Keratinocyte (primary cell): ENCODE measurements around the gene C7orf57. TPM values are rescaled to one million over a fixed set of nuclear protein-coding genes. Genes with fewer than 3 reads are reported as not detected.
A peak's percentile ranks its signal among the peaks of the same experiment; 100 is the strongest.

Experiments
- DNase-seq: peaks from one replicate; pipeline ENCODE4 v3.0.0-alpha.2; 2011; ENCODE audit warnings: low read depth, missing footprints, low spot score
- FAIRE-seq: peaks from 2 replicates; lab custom pipeline; 2011; peaks lifted over from hg19 to GRCh38; lab: Jason Lieb, UNC
- H2AFZ ChIP-seq: 2 replicates; pipeline ENCODE4 v1.6.0; 2012; ENCODE audit warnings: low read length, control low read depth, inconsistent platforms; ENCODE audit not compliant: control insufficient read depth
- H3K27ac ChIP-seq: 2 replicates; pipeline ENCODE4 v1.5.1; 2011; ENCODE audit warnings: low read length; ENCODE audit not compliant: control insufficient read depth, insufficient read depth
- H3K27me3 ChIP-seq: 3 replicates; pipeline ENCODE4 v1.6.0; 2011; ENCODE audit warnings: low read length; ENCODE audit not compliant: control insufficient read depth, insufficient read depth; ENCODE audit errors: extremely low read depth
- H3K36me3 ChIP-seq, 2 experiments: 2 replicates in 1 of 2; 3 replicates in 1 of 2; pipeline ENCODE4 v1.5.1; 2011; ENCODE audit warnings: low read length in 2 of 2, mild to moderate bottlenecking in 1 of 2; ENCODE audit not compliant: control insufficient read depth in 2 of 2, insufficient read depth in 2 of 2; ENCODE audit errors: extremely low read depth in 1 of 2
- H3K4me1 ChIP-seq: 3 replicates; pipeline ENCODE4 v1.5.1; 2011; ENCODE audit warnings: low read length; ENCODE audit not compliant: control insufficient read depth, insufficient read depth; ENCODE audit errors: extremely low read depth
- H3K4me2 ChIP-seq: 3 replicates; pipeline ENCODE4 v1.6.0; 2011; ENCODE audit warnings: low read depth, low read length; ENCODE audit not compliant: control insufficient read depth, insufficient read depth; ENCODE audit errors: extremely low read depth
- H3K4me3 ChIP-seq, 3 experiments: fragments of 200-600 bp in 1 of 3; sonication (generic) in 1 of 3; 2 replicates in 2 of 3; 3 replicates in 1 of 3; pipeline ENCODE4 v1.5.1; 2011 to 2016; ENCODE audit warnings: low read length in 3 of 3, mild to moderate bottlenecking in 3 of 3, control low read depth in 2 of 3, inconsistent platforms in 1 of 3, low read depth in 1 of 3, mixed read lengths in 1 of 3, mixed run types in 1 of 3, moderate library complexity in 1 of 3; ENCODE audit not compliant: control insufficient read depth in 2 of 3, insufficient read depth in 2 of 3; ENCODE audit errors: extremely low read depth in 1 of 3
- H3K79me2 ChIP-seq: 2 replicates; pipeline ENCODE4 v1.6.0; 2012; ENCODE audit warnings: low read length; ENCODE audit not compliant: control insufficient read depth, insufficient read depth
- H3K9ac ChIP-seq: 3 replicates; pipeline ENCODE4 v1.6.0; 2011; ENCODE audit warnings: low read length; ENCODE audit not compliant: control insufficient read depth, insufficient read depth; ENCODE audit errors: extremely low read depth
- H3K9me1 ChIP-seq: 3 replicates; pipeline ENCODE4 v1.6.0; 2011; ENCODE audit warnings: low read length; ENCODE audit not compliant: control insufficient read depth, insufficient read depth; ENCODE audit errors: extremely low read depth
- H3K9me3 ChIP-seq: 2 replicates; pipeline ENCODE4 v1.5.1; 2012; ENCODE audit warnings: low read depth, low read length; ENCODE audit not compliant: control insufficient read depth
- H4K20me1 ChIP-seq: 3 replicates; pipeline ENCODE4 v1.6.0; 2011; ENCODE audit warnings: low read length; ENCODE audit not compliant: control insufficient read depth, insufficient read depth; ENCODE audit errors: extremely low read depth
- CTCF ChIP-seq, 3 experiments: IDR thresholded peaks in 1 of 3; conservative IDR thresholded peaks in 1 of 3; optimal IDR thresholded peaks in 1 of 3; 2 replicates in 2 of 3; 3 replicates in 1 of 3; pipeline versions ENCODE3 to v1.5.1; 2011; ENCODE audit warnings: low read length in 3 of 3, mild to moderate bottlenecking in 3 of 3, moderate library complexity in 2 of 3, control low read depth in 1 of 3, inconsistent platforms in 1 of 3; ENCODE audit not compliant: insufficient read depth in 2 of 3; ENCODE audit errors: extremely low read depth in 1 of 3
- EZH2 ChIP-seq: IDR thresholded peaks from one replicate; pipeline ENCODE4 v1.6.1; 2012; ENCODE audit warnings: inconsistent platforms, mild to moderate bottlenecking, low read length, moderate library complexity
- dilution Hi-C: fragments of 300-500 bp; cut with MboI; formaldehyde crosslinking; loops from one replicate; pipeline ENCODE4 v1.7.0; 2020; ENCODE audit warnings: low sequenced_read_pairs; ENCODE audit not compliant: extremely low pct_ligation_motif_present
- polyA plus RNA-seq, 5 experiments: library from polyadenylated mRNA; depleted of rRNA in 3 of 5; stranded (reverse) in 3 of 5; stranded (forward) in 1 of 5; unstranded in 1 of 5; fragments of >200 nt; gene quantifications; 1 replicate in 1 of 5; 2 replicates in 3 of 5; 3 replicates in 1 of 5; pipeline versions ENCODE4 v1.2.1 to v1.2.3, GENCODE V29; 2011 to 2012; ENCODE audit warnings: missing spikeins in 2 of 5, low read depth in 1 of 5, low replicate concordance in 1 of 5

C7orf57 gene
- polyA plus RNA-seq, 1 donor (not counting 4 experiments of a cell fraction or from before 2014, with no cell fraction given): 0.60 TPM

DNA sequence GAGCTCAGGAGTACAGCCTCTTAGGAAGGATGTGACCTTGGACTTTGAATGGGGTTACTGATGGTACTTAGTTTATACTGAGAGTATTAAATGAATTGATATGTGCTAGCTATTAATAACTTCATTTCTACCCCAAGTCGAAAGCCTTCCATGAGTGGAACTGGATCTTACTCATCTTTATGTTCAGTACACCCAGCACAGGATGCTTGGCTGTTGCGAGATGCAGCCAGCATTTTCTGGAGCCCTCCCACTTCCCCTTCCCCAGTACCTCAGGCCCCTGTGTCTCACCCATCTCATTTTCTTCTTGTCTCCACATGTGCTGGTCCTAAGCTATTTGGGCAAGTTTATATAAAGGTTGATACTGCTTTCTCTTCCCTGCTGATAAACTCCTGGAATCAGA, 60.9 kb downstream of the C7orf57 start:
- peak overlapping the region; percentile 51 for H3K27ac ChIP-seq
- FAIRE-seq (no peak), DNase-seq (no peak)
- peaks cover 3% of the 10 kb centered on the region for H3K9me1 ChIP-seq
- peaks cover 41 to 89% of the 10 kb centered on the region in 2 experiments for H3K36me3 ChIP-seq
- H3K4me2 ChIP-seq: peak overlapping the region; percentile 80
- dilution Hi-C loops: no loop called here
- no peak overlapping the region for H3K9ac ChIP-seq
- peaks cover 22% of the 10 kb centered on the region for H4K20me1 ChIP-seq
- H2AFZ ChIP-seq: no peak overlapping the region
- peaks cover 64% of the 10 kb centered on the region for H3K4me1 ChIP-seq
- H3K27me3 ChIP-seq: no peaks in the 10 kb centered on the region
- peaks cover 84% of the 10 kb centered on the region for H3K79me2 ChIP-seq
- peak overlapping the region in 1 of 3 experiments; percentile 38 for H3K4me3 ChIP-seq
- H3K9me3 ChIP-seq: no peaks in the 10 kb centered on the region
- TF ChIP-seq EZH2: no peak
- no peak for TF ChIP-seq CTCF (optimal IDR thresholded peaks at IDR 0.05 in 1 of 3, IDR thresholded peaks at IDR 0.05 in 1 of 3, conservative IDR thresholded peaks at IDR 0.05 in 1 of 3; ENCODE audit: extremely low read depth in 1 of 3, insufficient read depth in 2 of 3, low read length in 3 of 3)

DNA sequence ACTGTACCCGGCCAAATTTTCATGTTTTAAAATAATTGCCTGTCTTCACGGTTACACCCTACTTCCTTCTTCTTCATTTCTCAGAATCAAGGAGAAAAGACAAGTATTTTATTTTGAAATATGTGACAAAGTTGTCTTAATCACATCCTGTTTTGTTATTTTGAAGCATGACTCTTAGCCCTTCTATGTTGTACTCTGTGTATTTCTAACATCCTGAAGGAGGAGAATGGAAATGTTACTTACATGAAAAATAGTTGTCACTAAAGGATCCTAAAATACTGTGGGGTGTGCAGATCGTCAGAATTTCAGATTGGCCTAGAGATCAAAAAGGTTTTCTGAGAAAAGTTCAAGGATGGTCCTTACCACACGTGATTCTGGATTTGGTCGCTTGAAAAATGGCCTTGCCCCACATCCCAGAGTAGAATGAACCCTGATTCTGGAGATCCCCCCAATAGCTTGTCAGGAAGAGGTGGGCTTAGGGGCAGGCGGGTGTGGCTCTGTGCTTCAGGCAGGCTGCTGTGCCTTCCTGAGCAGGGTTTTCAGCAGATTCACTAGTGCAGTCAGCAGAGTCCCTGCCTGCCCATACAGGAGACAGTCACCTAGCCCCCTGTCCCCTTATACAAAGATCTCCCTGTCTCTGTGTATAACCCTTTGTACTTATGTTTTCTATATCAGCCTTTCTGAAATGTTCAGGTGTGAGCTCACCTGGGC, 62.3 kb downstream of the C7orf57 start:
- H3K4me2 ChIP-seq: peak overlapping the region; percentile 23
- FAIRE-seq: no peak

More for the DNA sequence above, 62.3 kb downstream of the C7orf57 start:
- peaks cover 3% of the 10 kb centered on the region for H3K9me1 ChIP-seq
- H3K36me3 ChIP-seq: peaks cover 47 to 92% of the 10 kb centered on the region in 2 experiments
- peak overlapping the region; percentile 51 for H3K27ac ChIP-seq
- H4K20me1 ChIP-seq: peaks cover 33% of the 10 kb centered on the region
- dilution Hi-C loops: no loop called here
- no peak for TF ChIP-seq EZH2
- no peak for TF ChIP-seq CTCF (optimal IDR thresholded peaks at IDR 0.05 in 1 of 3, IDR thresholded peaks at IDR 0.05 in 1 of 3, conservative IDR thresholded peaks at IDR 0.05 in 1 of 3; ENCODE audit: extremely low read depth in 1 of 3, insufficient read depth in 2 of 3, low read length in 3 of 3)
- DNase-seq: no peak
- H3K4me3 ChIP-seq: no peak overlapping the region
- H3K9me3 ChIP-seq: no peaks in the 10 kb centered on the region
- no peaks in the 10 kb centered on the region for H3K27me3 ChIP-seq
- H2AFZ ChIP-seq: no peak overlapping the region
- peaks cover 50% of the 10 kb centered on the region for H3K4me1 ChIP-seq
- no peak overlapping the region for H3K9ac ChIP-seq
- peaks cover 79% of the 10 kb centered on the region for H3K79me2 ChIP-seq
